Measurements from ENCODE around the gene SNAP29.

DNA sequence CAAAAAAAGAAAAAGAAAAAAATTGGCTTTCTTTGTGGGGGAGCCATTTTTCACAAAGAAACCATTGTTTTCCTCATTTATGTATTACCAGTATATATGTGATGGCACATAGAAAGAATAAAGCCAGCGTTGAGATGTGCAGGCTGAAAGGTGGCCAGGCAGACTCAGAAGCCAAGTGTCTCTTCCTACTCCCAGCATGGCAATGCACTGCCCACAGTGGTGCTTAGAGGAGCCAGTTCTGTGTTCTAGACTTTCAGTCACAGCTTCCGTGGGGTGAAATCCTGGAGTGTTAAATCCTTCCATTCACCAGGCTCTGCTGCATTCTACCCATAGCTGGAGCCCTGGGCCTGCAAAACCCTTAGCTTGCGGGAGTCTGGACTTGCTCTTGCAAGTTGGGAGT is 18.9 kb downstream of the SNAP29 start:
- TF ChIP-seq, protein P1, sequence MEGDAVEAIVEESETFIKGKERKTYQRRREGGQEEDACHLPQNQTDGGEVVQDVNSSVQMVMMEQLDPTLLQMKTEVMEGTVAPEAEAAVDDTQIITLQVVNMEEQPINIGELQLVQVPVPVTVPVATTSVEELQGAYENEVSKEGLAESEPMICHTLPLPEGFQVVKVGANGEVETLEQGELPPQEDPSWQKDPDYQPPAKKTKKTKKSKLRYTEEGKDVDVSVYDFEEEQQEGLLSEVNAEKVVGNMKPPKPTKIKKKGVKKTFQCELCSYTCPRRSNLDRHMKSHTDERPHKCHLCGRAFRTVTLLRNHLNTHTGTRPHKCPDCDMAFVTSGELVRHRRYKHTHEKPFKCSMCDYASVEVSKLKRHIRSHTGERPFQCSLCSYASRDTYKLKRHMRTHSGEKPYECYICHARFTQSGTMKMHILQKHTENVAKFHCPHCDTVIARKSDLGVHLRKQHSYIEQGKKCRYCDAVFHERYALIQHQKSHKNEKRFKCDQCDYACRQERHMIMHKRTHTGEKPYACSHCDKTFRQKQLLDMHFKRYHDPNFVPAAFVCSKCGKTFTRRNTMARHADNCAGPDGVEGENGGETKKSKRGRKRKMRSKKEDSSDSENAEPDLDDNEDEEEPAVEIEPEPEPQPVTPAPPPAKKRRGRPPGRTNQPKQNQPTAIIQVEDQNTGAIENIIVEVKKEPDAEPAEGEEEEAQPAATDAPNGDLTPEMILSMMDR (IDR thresholded peaks at IDR 0.05), result no peak
- TF ChIP-seq POLR2A (IDR thresholded peaks at IDR 0.05), result no peak

All from suprapubic skin (tissue), 3 donors.